ENCODE data around the gene CARM1. TPM values are rescaled to one million over a fixed set of nuclear protein-coding genes. Genes with fewer than 3 reads are reported as not detected.
A peak's percentile ranks its signal among the peaks of the same experiment; 100 is the strongest.

The CARM1 gene
- total RNA-seq, 1 donor from 2014 or later = 34.4 TPM

DNA sequence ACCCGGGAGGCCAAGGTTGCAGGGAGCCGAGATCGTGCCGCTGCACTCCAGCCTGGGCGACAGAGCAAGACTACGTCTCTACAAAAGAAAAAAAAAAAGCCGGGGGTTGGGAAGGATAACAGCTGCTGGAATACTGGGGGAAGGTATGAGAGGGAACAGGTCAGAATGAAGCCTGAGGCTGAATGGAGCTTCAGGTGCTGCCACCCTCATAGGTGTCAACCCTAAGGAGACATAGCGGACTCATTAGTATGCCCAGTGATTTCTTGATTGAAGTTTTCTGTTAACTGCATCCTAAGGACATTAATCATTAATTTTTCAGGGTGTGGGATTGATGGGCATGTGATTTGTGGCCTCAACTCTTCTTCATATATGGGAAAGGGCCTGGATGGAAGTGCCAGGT, 95.5 kb downstream of the CARM1 start:
- peak overlapping the region; percentile 64 for H3K4me3 Mint-ChIP-seq
- peaks cover 47% of the 10 kb centered on the region for H3K4me1 Mint-ChIP-seq
- no peaks in the 10 kb centered on the region for H3K27me3 ChIP-seq
- no peak for TF ChIP-seq EZH2 (IDR thresholded peaks at IDR 0.05)
- TF ChIP-seq, protein P1, sequence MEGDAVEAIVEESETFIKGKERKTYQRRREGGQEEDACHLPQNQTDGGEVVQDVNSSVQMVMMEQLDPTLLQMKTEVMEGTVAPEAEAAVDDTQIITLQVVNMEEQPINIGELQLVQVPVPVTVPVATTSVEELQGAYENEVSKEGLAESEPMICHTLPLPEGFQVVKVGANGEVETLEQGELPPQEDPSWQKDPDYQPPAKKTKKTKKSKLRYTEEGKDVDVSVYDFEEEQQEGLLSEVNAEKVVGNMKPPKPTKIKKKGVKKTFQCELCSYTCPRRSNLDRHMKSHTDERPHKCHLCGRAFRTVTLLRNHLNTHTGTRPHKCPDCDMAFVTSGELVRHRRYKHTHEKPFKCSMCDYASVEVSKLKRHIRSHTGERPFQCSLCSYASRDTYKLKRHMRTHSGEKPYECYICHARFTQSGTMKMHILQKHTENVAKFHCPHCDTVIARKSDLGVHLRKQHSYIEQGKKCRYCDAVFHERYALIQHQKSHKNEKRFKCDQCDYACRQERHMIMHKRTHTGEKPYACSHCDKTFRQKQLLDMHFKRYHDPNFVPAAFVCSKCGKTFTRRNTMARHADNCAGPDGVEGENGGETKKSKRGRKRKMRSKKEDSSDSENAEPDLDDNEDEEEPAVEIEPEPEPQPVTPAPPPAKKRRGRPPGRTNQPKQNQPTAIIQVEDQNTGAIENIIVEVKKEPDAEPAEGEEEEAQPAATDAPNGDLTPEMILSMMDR (IDR thresholded peaks at IDR 0.05) = no peak
- TF ChIP-seq EZH2phosphoT487 (IDR thresholded peaks at IDR 0.05) = no peak
- H3K36me3 Mint-ChIP-seq = peaks cover 33% of the 10 kb centered on the region
- H3K9ac ChIP-seq = no peak overlapping the region
- no peak overlapping the region for H2AFZ ChIP-seq (replicated peaks)
- peaks cover 2% of the 10 kb centered on the region for H3K27me3 Mint-ChIP-seq (ENCODE audit: insufficient read depth, low read depth)
- H3K36me3 ChIP-seq = no peaks in the 10 kb centered on the region
- no peak for DNase-seq (ENCODE audit: low spot score)
- H3K4me1 ChIP-seq = peaks cover 13% of the 10 kb centered on the region
- no peak overlapping the region for H3K27ac ChIP-seq
- H3K79me2 ChIP-seq (ENCODE audit: low read depth) = peaks cover 100% of the 10 kb centered on the region
- no peak overlapping the region for H3K4me3 ChIP-seq
- no peaks in the 10 kb centered on the region for H3K9me3 ChIP-seq (ENCODE audit: low read depth)
- H3F3A ChIP-seq (ENCODE audit: low read depth) = peaks cover 4% of the 10 kb centered on the region
- peak overlapping the region; percentile 91 for H3K27ac Mint-ChIP-seq
- peaks cover 99% of the 10 kb centered on the region for H4K20me1 ChIP-seq (ENCODE audit: low read depth)
- H3K9me3 Mint-ChIP-seq = no peaks in the 10 kb centered on the region
- H3K4me2 ChIP-seq = no peak overlapping the region

- DNase-seq (ENCODE audit: low spot score) = no peak
- H2AFZ ChIP-seq (replicated peaks) = no peak overlapping the region
- H4K20me1 ChIP-seq (ENCODE audit: low read depth) = peaks cover 95% of the 10 kb centered on the region
- H3K27ac ChIP-seq = no peak overlapping the region
- no peak overlapping the region for H3K4me3 ChIP-seq
- H3K9me3 ChIP-seq (ENCODE audit: low read depth) = no peaks in the 10 kb centered on the region
- H3K4me2 ChIP-seq = peak overlapping the region; percentile 2
- peaks cover 100% of the 10 kb centered on the region for H3K79me2 ChIP-seq (ENCODE audit: low read depth)
- no peaks in the 10 kb centered on the region for H3K27me3 ChIP-seq
- no peak overlapping the region for H3K9ac ChIP-seq
- peaks cover 3% of the 10 kb centered on the region for H3K9me3 Mint-ChIP-seq
- H3K4me1 Mint-ChIP-seq = peaks cover 41% of the 10 kb centered on the region
- peaks cover 2% of the 10 kb centered on the region for H3K27me3 Mint-ChIP-seq (ENCODE audit: insufficient read depth, low read depth)
- peak overlapping the region; percentile 31 for H3K27ac Mint-ChIP-seq
- no peaks in the 10 kb centered on the region for H3F3A ChIP-seq (ENCODE audit: low read depth)
- TF ChIP-seq, protein P1 (IDR thresholded peaks at IDR 0.05) = no peak
- TF ChIP-seq EZH2 (IDR thresholded peaks at IDR 0.05) (no peak), EZH2phosphoT487 (IDR thresholded peaks at IDR 0.05) (no peak)
- peak overlapping the region; percentile 60 for H3K4me3 Mint-ChIP-seq
- no peaks in the 10 kb centered on the region for H3K4me1 ChIP-seq
- peaks cover 37% of the 10 kb centered on the region for H3K36me3 Mint-ChIP-seq
- no peaks in the 10 kb centered on the region for H3K36me3 ChIP-seq
Measured at GRCh38 chr19:10968527-10969135, 97.3 kb downstream of the CARM1 start.

- Mint-ChIP-seq H3K27ac (no peak overlapping the region), H3K4me1 (peaks cover 31% of the 10 kb centered on the region), H3K27me3 (ENCODE audit: insufficient read depth, low read depth) (peaks cover 3% of the 10 kb centered on the region), H3K9me3 (peaks cover 4% of the 10 kb centered on the region), H3K36me3 (peaks cover 41% of the 10 kb centered on the region), H3K4me3 (no peak overlapping the region)
- Histone ChIP-seq H3K27me3 (no peaks in the 10 kb centered on the region), H3K4me3 (no peak overlapping the region), H3K9ac (no peak overlapping the region), H3F3A (ENCODE audit: low read depth) (peaks cover 5% of the 10 kb centered on the region), H3K36me3 (no peaks in the 10 kb centered on the region), H3K79me2 (ENCODE audit: low read depth) (peaks cover 100% of the 10 kb centered on the region), H3K4me2 (no peak overlapping the region), H3K27ac (no peak overlapping the region), H2AFZ (replicated peaks) (no peak overlapping the region), H3K4me1 (no peaks in the 10 kb centered on the region), H4K20me1 (ENCODE audit: low read depth) (peaks cover 94% of the 10 kb centered on the region), H3K9me3 (ENCODE audit: low read depth) (no peaks in the 10 kb centered on the region)
- TF ChIP-seq EZH2 (IDR thresholded peaks at IDR 0.05) (no peak), EZH2phosphoT487 (IDR thresholded peaks at IDR 0.05) (no peak)
- TF ChIP-seq, protein P1 (IDR thresholded peaks at IDR 0.05) = no peak
- DNase-seq (ENCODE audit: low spot score) = no peak
Measured at GRCh38 chr19:10971107-10971726, 99.9 kb downstream of the CARM1 start.

Small RNA genes within 50 kb of the gene (microRNA-seq; reads per million reads assigned to microRNA genes)
- not detected for gene MIR6793

Small RNA genes within 50 kb of the gene (small RNA-seq; reads per million reads assigned to genes)
- not detected for gene MIR6793

Other genes with a start within 250 kb of the CARM1 start
- gene SLC44A2, start 246.0 kb upstream of the CARM1 start, total RNA-seq (ENCODE audit: low replicate concordance) = 45.6 and 81.8 TPM in 2 replicates
- gene ILF3, start 217.2 kb upstream of the CARM1 start, total RNA-seq (ENCODE audit: low replicate concordance) = 477 and 633 TPM in 2 replicates
- 20.4 and 46.9 TPM in 2 replicates for gene QTRT1, start 170.1 kb upstream of the CARM1 start, total RNA-seq (ENCODE audit: low replicate concordance)
- gene DNM2, start 153.5 kb upstream of the CARM1 start, total RNA-seq (ENCODE audit: low replicate concordance) = 49.9 and 101 TPM in 2 replicates
- gene TMED1, start 35.3 kb upstream of the CARM1 start, total RNA-seq (ENCODE audit: low replicate concordance) = 27.0 and 57.9 TPM in 2 replicates
- 0.62 TPM in 1 of 2 replicates, not detected in the other for gene C19orf38, start 23.1 kb upstream of the CARM1 start, total RNA-seq (ENCODE audit: low replicate concordance)
- 11.9 and 36.8 TPM in 2 replicates for gene YIPF2, start 57.1 kb downstream of the CARM1 start, total RNA-seq (ENCODE audit: low replicate concordance)
- gene TIMM29, start 57.3 kb downstream of the CARM1 start, total RNA-seq (ENCODE audit: low replicate concordance) = 24.4 and 34.9 TPM in 2 replicates
- gene SMARCA4, start 89.5 kb downstream of the CARM1 start, total RNA-seq (ENCODE audit: low replicate concordance) = 169 and 257 TPM in 2 replicates
- gene LDLR, start 217.9 kb downstream of the CARM1 start, total RNA-seq (ENCODE audit: low replicate concordance) = 39.3 and 78.0 TPM in 2 replicates